Stimulated activated CD4-positive, alpha-beta T cell treated with anti-CD3 and anti-CD28 coated beads, Interleukin-12 subunit alpha, Interleukin-12 subunit beta, amount 100 ng/mL, for 4 hours (primary cell): Measurements from ENCODE around the gene GRIN2A.

Source experiments
- DNase-seq: peaks from one replicate; pipeline ENCODE4 v3.0.0-alpha.2; 2020

Gene GRIN2A

DNA sequence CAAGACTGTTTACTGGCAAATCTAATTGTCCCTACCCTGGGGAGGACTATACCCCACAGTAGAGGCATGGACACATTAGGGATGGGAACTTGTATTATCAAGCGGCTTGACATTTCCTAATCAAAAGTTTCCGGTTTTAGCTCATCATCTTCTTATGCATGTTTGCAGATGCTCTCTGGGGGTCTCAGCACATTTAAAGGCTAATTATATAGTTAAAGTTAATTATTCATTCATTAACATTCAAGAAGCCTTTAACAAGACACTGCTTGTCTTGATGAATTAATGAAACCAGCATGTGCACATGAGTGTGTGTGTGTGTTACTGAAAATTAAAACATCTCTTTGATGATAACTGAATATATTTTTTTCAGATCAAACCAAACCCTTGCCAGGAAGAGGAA lies 377.1 kb downstream of the GRIN2A start:
- no peak for DNase-seq

DNA sequence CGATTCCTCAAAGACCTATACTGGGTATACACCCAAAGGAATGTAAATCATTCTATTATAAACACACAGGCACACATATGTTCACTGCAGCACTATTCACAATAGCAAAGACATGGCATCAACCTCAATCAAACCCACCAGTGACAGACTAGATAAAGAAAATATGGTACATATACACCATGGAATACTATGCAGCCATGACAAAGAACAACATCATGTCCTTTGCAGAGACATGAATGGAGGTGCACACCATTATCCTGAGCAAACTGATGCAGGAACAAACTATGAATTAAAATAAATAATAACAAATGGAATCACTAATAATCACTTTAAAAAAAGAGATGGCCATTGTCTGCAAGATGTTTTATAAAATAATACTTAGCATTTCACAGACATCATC lies 380.1 kb downstream of the GRIN2A start:
- no peak for DNase-seq

DNA sequence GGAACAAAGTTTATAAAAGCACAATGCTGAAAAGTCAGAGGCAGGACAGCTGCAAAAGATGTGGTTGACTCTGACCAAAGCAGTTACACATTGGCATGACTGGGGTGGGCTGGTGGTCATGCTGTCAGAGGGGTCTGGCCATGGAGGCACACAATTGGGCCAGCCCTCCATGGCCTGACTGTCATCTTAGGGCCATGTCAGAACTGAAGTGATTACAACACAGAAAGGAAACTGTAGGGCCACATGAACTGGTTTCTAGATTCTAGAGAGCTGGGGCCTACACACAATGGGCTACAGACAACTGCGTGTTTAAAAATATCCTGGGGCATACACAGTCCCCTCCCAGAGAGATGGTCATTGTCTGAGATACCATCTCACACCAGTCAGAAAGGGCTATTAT lies 380.6 kb downstream of the GRIN2A start:
- no peak for DNase-seq

DNA sequence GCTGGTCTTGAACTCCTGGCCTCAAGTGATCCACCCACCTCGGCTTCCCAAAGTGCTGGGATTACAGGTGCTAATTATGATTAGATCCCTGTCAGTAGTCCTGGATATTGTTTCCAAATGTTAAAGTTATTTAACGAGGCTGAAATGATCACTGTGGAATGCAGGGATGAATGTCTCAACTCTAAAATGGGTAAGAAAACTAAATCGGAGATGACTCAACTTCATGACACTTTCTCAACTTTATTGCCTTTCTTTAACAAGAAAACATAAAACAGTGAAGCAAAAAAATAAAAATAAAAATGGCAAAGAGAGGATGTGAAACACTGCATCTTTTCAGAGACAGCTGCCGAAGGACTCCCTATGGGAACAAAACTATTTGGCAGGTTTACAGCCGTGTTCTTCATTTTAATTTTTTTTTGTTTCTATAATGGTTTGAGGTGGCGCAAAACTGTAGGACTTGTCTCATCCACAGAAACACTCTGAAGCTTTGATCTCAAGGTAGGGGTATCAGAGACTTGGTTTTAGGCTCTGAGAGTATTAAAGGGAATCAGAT lies 382.0 kb downstream of the GRIN2A start:
- no peak for DNase-seq

DNA sequence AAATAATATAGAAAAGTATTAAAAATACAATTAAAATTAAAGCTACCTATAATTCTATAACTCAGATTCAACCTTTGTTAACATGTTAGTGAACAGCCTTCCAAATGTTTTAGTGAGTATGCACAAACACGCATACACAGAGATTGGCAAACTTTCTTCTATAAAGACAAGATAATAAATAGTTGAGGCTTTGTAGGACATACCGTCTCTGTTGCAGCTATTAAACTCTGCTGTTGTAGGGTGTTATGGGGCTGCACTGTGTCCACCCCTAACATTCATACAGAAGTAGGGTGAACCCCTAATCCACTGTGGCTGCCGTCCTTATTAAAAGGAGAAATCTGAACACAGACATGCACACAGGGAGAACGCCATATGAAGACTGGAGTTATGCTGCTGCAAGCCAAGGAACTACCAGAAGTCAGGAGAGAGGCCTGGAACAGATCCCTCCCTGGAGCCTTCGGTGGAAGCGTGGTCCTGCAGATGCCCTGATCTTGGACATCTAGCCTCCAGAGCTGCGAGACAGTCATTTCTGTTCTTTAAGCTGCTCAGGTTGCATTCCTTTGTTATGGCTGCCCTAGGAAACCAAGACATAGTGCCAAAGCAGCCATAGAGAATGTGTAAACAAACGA lies 383.2 kb downstream of the GRIN2A start:
- no peak for DNase-seq

DNA sequence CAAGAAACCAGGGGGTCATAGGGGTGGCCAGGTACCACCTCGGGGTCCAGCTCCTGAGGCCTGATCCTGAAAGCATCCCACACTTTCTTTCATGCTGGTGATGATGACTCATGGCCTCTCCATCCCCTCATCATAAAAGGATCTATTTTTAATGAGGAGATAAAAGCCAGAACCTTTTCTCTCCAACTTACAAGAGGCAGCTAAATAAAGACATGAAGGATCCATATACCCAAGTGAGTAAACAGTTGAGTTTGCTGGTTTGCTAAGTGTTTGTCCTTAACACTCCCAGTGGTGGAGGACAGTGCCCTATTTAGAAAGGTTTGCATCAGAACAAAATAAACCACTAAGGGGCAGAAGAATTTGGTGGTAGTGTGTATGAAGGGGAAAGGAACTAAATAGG lies 383.8 kb downstream of the GRIN2A start:
- no peak for DNase-seq

DNA sequence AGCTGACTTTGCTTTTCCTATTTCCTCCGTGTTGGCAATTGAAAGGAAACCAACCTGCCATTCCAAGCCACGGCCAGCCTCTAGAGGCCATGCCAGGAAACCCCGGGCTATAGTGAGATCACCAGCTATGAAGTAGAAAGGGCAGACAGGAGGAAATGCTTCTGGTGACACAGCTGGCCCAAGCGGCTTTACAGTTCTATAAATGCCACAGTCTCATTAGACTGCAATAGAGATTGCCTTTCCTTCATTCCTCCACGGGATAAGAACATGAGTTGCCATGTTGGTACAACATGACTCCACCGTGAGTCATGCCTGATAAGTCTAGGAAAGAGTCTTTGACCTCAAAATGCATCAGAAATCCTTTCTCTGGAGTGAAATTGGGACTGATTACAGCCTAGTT lies 384.9 kb downstream of the GRIN2A start:
- DNase-seq: no peak

DNA sequence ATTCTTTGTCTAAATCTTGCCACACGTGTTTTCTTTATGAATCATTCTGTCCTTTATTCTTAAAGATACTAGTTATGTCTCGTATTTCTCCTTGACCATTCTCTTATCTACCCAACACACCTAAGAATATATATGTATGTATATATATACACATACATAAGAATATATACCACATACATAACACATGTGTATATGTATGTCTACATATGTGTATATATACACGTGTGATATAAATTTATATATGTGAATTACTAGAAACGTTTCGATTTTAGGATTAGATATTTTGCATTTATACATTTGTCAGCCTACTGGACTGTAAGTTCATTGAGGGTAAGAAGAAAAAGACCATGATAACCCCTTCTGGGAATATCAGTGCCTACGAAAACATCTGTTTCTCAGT lies 388.6 kb downstream of the GRIN2A start:
- DNase-seq: no peak

DNA sequence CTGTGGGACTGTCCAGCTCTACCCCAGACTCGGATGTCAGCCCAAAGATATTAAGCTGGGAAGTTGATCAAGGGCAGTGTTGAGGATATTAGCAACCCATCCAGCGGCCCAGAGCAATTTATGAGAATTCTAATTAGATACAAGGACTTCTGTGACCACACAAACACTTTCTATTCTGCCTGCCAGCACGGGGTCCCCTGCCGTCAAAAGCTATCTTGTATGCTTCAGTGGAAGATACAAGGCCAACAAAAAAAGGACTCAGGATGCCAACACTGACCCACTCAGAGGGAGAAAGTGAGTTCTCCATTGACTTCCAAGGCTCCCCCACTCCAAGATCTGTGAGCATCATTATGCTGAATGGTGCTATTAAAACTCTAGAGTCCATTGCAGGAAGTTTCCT lies 390.7 kb downstream of the GRIN2A start:
- no peak for DNase-seq

DNA sequence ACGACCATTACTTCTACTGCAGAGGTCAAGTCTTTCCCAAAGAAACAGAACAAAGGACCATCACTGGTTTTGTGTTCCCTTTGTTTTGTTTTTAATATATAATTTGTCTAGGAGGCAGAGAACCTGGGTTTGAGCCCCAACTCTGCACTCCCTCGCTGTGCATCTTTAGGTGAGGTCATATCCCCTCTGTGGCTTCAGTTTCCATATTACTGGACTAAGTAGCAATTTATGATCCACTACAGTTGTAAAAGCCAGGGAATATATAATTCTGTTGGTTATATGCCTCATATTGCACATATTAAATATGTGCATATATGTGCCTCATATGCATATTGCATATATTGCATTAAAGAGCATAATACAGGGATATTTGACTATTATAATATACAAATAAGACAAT lies 392.0 kb downstream of the GRIN2A start:
- DNase-seq: no peak

DNA sequence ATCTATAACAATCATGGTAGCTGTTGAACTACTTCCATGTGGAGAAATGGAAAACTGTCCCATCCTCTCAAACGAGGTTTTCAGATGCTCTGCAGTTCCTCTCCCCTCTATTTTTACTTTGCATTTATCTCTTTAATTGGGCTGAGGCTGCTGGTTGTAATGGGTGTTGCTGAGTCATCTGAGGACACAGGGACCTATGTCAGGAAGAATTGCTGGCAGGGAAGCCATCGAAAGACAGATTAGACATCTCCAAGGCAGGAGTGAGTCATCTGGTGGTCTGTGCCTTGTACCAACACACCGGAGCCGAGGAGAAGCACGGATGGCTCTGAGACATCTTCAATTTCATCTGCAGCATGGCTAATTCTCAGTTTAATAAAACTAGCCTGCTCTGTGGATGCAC lies 394.5 kb downstream of the GRIN2A start:
- DNase-seq: no peak

DNA sequence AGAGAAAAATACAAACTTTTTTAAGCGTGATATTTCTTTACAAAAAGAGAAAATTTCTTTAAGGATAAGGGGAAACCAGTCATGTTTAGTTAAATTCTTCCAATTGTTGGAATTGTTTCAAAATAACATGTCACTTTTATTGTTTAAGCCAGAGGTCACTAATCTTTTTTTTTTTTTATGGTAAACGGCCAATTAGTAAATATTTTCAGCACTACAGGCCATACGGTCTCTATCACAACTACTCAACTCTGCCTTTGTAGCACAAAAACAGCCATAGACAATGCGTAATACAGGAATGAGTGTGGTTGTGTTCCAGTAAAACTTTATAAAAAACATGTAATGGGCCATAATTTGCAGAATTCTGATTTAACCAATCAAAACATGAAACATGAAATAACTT lies 401.4 kb downstream of the GRIN2A start:
- DNase-seq: no peak

DNA sequence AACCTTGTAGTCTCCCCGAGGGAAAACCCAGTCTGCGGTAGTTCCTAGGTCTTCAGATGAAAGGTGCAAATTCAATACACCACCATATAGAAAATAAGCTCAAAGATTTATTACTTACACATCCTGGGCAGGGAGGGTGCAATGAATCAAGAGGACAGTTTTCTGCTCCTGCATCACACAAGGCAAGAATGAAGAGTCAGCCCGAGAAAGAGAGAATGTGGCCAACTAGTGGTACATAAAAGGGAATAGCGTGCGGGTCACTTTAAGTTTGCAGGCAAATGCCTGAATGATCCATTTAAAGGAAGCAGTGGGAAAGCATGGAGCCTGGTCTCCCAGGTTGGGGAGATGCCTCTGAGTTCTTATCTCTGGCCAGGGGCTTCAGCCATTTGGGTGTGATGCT lies 403.4 kb downstream of the GRIN2A start:
- DNase-seq: no peak

DNA sequence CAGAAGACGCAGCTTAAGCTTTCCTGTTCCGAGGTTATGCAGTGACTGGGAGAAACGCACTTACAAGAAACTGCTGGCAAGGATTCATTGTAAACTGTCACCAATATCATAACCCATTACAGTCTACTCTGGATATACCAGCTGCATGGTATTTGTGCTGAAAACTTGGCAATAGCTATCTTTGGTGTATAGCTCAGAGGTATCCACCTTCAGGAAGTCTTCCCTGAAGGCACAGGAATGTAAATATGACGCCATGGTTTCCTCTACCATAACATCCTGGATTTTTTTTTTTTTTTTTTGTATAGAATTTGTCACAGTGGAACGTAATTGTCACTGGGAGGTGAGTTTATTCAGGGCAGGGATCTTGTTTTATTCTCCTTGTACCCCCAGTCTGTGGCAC lies 406.2 kb downstream of the GRIN2A start:
- no peak for DNase-seq

DNA sequence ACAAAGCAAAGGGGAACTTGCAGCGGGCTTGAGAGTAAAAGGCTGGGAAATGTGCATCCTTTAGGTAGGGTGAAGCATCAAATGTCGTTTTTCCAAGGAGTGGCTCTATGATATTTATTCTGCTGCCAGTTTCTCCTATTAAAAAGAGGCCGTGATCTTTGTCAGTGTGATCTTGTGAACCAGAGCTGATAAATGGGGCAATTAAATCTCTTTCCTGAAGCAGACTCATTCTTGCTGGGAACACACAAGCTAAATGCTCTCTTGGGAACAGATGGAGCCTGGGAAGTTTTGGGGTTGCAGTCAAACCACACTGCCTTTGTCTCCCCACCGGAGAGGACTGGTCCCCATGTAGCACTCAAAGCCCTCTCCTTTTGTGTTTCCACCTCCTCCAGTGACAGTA lies 408.9 kb downstream of the GRIN2A start:
- DNase-seq: no peak

DNA sequence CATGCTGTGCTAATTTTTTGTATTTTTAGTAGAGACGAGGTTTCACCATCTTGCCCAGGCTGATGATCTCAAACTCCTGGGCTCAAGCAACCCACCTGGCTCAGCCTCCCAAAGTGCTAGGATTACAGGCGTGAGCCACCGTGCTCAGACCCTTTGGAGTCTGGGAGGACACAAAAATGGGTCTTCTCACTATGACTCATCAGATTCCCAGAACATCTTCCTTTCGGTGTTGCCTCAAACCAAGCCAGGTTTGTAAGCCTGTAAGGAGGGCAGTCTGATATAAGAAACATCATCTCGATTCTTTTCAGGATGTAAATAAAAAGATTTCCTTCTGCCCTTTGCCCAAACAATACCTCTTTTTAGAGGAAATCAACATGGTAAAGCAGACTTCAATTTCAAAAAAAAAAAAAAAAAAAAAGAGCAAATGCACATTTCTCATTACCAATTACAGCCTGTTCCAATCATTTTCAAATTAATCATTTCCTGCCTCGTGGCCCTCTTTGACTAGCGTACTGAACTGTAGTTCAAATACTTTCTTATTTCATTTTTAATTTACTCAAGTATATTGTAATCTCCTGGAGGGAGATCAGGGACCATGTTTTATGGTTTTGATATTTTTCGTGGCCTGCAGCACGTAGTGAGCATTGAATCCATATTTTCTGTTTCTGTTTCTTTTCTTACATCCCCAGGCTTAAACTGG lies 409.6 kb downstream of the GRIN2A start:
- no peak for DNase-seq

DNA sequence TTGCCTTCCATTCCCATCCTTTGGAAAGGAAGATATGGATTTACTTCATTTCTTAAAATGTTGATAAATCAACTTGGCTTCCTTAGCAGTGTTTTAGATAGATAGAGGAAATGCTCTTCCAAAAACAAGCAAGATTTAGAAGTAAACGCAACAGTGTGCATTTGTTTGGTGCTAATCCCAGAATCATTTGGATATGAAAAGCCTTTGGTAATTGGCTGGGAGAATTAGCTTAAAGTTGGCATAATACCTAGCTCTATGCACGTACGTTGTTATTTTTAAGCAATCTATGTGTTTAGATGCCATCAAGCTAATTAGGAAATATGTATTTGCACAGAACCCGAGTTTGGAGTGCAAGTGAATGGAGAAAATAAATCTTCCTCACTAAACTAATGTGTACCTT lies 415.3 kb downstream of the GRIN2A start:
- no peak for DNase-seq

DNA sequence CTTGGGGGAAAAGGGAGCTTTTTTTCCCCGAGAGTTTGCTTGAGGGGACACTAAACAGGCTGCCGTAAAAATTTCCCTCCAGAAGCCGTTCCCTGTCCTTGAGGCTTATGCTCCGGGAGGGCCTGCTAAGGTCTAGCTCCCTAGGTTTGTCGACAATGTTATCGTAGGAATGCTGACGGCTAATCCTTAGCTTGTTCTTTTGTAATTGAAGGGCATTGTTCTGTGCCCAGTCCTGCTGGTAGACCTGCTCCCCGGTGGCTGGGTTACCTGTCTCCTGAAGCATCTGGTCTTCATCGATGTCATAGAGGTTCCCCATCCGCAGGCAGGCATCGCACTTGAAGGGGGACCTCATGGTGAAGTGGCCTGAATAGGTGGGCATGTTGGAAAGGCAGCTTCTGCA lies 418.7 kb downstream of the GRIN2A start:
- no peak for DNase-seq

DNA sequence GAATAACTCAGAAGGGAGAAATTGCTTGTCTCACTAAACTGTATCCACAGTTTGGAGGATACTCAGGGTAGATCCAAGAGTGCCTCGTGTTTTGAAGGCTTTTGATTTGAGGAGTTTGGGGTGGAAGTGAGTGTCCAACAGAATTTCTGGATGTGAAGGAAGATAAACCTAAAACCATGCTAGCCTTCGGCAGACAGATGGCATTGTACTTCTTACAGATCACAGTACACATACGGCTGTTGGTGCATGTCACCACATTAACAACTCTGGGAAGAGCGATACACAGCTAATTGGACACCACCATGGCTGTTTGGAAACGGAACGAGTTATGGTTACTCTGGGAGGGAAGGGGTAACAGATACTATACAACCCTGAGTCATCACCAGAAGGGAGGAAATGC lies 420.4 kb downstream of the GRIN2A start:
- DNase-seq: no peak

DNA sequence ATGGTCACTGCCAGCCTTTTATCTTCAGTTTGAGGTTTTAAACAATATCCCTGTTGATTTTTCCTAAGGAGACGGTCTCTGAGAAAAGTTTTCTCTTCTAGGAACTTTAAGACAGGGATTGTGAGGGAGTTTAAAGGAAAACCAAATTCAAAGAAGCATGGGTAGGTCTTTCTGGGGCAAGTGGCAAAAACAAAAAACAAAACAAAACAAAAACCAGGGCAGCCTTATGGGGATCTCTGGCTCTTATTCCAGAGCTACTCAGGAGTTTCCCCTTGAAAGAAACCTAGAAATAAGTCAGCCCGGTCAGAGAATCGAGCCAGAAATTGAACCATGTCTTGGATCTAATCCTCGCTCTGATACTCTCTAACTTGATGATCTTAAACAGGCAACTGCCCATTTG lies 424.5 kb downstream of the GRIN2A start:
- DNase-seq: no peak

DNA sequence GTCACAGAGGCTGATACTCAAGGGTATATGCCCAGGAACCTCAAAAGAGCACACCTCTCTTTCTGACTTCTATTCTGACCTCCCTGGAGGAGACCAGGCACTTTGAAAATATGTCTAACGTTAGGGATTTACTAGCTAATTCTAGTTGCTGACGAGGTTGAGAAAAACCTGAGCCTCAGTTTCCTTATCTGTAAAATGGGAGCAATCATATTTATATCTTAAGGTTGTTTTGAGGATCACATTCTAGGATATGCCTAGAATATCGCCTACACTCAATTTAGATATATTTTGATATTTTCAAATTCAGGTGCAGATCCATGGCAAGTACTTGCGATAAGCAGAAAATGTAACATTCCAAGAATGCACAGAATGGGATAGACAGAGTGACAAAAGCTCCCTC lies 425.8 kb downstream of the GRIN2A start:
- no peak for DNase-seq

DNA sequence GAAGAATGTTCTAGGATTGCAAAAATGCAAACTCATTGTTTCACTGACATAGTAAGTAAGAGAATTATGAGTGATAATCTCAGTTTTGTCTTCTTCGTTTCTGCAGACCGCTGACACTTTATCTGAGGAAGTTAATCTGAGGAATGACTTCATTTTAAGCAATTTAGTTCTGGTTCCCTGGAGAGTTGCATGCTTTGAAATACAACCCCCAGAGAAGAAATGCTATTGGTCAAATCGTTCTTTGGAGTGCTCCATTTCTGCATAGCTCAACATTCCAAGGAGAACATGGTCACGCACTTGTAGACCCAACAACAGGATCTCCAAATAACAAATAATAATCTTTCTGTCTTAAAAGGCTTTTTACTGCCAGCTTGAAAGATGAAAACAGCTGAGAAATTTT lies 427.1 kb downstream of the GRIN2A start:
- DNase-seq: no peak

DNA sequence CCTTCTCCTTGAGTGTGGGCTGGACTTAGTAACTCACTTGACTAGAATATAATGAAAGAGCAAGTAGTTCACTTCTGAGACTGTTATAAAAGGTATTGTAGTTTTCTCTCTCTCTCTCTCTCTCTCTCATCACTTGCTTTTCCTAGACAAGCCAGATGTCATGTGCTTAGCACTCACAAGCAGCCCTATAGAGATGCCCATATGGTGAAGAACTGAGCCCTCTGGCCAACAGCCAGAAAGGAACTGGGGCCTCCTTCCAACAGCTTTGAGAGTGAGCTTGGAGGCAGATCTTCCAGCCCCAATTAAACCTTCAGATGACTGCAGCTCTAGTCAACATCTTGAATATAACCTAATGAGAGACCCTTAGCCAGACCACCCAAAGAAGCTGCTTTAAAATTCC lies 440.5 kb downstream of the GRIN2A start:
- DNase-seq: no peak

DNA sequence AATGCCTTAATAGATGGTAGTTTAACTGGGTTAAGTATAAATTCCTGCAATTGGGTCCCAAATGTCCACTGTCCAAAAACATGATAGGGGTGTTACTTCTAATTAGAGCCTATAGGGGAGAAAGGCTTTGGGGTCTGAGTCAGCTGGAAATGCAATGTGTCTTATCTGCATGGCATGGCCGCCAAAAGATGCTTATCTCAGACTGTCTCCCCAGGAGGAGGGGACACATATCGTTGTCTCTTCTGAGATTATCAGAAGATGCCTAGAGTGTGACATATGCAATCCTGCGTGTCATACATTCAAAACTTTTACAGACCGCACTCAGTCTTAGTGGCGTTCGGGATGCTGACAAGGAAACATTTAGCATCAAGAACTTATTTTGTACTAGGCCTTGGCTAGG lies 442.9 kb downstream of the GRIN2A start:
- no peak for DNase-seq

DNA sequence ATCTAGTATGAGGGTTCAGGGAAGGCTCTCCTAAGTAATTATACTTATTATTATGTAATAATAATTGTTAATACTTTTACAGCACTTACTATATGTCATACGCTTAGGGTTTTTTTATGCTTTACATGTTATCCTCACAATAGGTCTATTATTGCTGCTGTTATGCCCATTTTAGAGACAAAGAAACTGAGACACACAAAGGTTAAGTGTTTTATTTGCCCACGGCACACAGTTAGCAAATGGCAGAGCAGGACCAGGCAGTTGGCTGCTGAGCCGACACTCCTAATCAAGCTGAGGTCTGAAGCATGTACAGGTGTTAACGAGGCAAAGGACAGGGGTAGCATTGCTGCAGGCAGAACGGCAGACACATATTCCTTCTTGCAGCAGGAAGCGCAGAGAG lies 443.5 kb downstream of the GRIN2A start:
- no peak for DNase-seq
